Fibroblast of skin of right biceps (primary cell): Measurements from ENCODE around the gene KRT83.

Experiments used
- DNase-seq: peaks from one replicate; pipeline ENCODE4 v3.0.0-alpha.2; 2013

The KRT83 gene

DNA sequence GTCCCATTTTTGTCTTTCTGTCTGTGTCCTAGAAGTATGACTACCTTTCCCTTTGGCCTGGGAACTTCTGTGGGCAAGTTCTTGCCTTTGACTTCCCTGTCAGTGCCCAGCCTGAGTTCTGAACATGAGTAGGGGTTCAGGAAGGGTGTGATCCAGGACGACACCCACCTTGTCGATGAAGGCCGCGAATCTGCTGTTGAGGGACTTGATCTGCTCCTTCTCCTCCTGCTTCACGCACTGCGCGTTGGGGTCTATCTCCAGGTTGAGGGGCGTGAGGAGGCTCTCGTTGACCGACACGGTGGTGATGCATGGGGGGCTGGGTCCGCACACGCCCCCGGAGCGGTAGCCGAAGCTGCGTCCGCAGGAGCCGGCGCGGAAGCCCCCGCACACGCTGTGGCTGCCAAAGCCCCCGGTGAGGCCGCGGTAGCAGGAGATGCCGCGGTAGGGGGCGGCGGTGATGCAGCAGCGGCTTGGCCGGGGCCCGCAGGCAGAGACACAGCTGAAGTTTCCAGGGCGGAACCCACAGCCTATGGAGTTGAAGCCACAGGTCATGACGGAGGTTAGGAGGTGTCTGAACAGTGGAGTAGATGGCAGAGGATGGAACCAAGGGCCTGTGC lies at the start of gene KRT83:
KRT83 (minus strand) TSS at position 615 of the 617 bp plus-strand sequence; CDS start at position 552, 63 bp downstream.
- DNase-seq: no peak

DNA sequence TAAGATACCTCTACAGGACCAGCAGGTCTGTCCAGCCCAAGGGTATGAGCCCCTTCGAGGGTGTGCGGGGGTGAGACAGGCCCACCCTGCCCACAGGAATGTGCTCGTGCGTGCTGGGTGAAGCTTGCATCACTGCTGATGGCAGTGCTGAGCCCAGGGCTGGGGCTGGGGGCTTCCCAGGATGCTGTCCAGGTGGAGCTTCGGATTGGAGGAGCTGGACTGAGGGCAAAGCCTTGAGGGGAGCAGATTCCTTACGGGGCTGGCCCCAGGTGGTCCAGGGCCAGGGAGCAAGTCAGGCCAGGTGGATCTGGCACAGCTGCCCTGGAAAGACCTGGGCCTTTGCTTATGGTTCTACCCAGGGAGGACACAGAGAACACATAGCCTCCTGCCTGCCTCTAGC lies 48.6 kb upstream of the KRT83 start:
- no peak for DNase-seq

DNA sequence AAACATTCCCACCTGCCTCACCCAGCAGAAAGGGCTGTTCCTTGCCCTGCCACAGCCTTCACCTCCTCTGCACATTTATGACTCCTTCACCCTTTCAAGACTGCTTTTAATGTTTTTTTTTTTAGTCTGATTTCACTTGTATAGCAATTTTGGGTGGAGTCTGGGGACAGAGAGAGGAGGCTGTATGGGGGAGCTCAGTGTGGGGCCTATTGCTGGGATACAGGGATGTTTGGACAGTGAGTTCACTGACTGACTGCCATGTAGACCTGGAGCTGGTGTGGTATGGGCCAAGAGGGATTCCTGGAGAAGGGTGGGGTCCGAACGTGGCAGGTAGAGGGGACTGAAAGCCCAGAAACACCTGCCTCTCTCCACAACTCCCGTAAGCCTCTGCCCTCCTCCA lies 48.0 kb upstream of the KRT83 start:
- DNase-seq: no peak

DNA sequence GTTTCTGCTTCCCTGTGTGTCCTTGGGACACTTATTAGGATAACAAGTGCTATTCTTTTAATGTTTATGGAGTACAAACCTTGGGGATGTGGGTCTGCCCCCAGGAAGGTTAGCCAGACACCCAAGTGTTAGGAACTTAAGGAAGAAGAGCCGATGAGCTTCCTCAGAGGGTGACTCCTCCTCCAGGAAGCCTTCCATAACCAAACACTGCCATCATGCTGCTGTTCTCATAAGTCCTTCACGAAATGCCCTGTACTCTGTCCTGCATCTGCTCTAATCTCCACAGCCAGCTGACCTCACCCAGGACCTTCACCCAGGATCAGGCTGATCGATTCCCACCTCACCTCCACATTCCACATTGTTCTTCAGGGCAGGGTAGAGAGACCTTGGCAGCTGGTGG lies 47.3 kb upstream of the KRT83 start:
- no peak for DNase-seq

DNA sequence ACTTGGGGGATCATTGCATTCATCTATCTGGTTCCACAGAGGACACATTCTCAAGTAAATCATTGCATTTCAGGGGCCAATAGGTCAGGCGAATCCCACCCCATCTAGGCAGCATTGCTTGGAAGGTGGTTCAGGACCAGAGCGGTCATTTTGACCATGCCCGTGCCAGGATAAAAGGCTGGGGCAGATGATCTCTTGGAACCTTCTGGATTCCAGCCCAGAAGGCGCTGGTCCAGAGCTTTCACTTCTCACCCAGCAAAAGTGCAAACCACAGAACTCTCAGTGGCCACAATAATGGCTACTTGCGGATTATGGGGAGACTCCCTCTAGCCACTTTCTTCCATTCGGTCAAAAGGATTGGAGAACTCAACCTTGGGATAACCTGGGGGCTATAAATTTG lies 46.7 kb upstream of the KRT83 start:
- no peak for DNase-seq

DNA sequence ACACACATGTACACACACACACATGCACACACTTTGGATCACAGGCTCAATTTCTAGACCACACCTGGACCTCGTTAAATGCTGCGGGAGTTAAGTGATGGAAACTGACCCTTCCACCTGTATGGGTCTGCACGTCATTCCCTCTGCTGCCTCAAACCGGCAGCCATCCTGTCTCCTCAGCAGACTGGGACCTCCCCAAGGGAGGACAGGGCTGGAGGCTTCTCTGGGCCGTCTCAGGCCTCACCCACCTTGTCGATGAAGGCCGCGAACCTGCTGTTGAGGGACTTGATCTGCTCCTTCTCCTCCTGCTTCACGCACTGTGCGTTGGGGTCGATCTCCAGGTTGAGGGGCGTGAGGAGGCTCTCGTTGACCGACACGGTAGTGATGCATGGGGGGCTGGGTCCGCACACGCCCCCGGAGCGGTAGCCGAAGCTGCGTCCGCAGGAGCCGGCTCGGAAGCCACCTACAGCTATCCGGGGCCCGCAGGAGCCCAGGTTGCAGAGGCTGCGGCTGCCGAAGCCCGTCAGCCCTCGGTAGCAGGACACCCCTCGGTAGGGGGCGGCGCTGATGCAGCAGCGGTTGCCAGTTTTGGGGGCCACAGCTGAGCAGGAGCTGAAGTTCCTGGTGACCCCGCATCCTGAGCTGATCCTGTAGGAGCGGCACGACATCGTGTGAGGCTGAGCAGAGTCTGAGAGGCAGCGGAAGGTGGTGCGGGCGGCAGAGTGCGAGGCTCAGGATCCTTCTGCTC lies 45.7 kb upstream of the KRT83 start, which contains the start of gene KRT85:
KRT85 (minus strand) TSS at position 744 of the 748 bp plus-strand sequence; CDS start at position 668, 76 bp downstream.
- DNase-seq: no peak

DNA sequence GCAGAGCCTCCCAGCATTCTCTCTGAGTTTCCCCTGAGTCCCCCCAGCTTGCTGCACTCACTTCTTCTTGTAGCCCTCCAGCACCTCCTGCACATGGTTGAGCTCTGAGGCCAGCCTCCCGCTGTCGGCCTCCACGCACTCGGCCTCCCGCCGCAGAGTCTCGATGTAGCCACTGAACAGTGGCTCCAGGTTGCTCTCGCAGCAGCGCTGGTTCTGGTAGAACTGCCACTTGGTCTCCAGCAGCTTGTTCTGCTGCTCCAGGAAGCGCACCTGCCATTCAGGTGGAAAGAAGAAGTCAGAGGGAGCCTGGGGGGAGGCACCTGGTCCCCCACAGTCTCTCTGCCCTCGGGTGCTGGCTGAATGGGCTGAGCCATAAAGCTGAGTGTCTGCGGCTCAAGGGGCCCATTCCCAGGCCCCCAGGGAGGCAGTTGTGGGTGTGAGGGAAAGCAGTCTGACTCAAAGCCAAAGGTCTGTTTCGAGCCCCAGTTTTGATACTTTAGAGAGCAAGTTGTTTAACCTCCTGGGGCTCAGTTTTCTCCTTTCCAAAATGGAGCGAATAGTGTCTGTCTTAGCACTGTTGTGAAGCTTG lies 43.8 kb upstream of the KRT83 start:
- no peak for DNase-seq

DNA sequence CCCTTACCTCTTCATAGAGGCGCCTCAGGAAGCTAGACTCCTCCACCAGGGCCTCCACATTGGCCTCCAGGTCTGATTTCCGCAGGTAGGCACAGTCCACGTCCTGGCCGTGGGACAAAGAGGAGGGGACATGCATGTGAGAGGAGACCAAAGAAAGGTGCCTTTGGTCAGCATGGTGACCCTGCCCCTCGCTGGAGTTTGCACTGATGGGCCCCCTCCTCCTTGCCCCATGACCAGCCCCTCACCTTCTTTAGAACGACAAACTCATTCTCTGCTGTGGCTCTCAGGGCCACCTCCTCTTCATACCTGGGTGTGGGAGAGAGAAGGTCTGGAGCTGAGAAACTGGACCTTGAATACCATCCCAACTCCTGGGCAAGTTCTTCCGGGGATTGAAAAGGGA lies 42.9 kb upstream of the KRT83 start:
- no peak for DNase-seq

DNA sequence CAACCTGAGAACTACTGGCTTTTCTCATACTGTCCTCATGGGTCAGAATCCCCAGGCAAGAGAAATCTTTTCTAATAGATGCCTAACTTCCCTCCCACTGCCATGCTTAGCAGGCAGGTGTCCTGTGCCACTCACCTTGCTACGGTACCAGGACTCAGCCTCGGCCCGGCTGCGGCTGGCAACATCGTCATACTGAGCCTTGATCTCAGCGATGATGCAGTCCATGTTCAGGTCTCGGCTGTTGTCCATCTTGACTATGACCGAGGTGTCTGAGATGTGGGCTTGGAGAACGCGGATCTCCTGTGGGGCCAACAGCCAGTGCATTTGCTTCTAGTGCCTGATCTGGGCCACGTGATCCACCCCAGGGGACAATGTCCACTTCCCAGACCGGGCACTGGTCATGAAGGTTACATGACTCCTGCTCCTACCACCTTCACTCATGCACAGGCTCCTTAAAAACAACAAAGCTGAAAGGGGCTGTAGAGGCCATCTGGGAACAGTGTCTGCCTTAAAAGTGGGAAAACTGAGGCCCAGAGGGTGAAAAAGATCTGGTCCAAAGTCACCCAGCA lies 42.0 kb upstream of the KRT83 start:
- DNase-seq: no peak

DNA sequence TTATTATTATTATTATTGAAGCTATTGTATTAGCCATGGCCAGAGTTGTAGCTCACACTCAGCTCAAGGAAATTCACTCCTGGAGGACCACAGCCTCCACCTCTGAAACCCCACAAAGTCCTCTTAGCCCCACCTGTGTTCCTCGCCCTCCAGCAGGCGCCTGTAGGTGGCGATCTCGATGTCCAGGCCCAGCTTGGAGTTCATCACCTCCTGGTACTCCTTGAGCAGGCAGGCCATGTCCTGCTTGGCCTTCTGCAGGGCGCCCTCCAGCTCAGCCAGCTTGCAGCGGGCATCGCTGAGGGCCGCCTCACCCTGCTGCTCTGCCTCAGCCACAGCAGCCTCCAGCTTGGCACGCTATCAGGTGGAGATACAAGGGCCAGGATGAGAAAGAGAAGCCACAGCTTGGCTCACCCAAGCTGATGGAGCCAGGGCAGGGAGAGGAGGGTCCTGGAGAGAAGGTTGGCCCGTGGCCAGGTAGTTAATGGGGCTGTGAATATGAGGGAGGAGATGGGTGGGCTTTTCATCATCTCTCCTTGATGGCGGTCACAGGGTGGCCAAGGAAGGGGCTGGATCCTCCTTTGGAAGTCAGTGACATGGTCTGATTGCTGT lies 41.0 kb upstream of the KRT83 start:
- no peak for DNase-seq

DNA sequence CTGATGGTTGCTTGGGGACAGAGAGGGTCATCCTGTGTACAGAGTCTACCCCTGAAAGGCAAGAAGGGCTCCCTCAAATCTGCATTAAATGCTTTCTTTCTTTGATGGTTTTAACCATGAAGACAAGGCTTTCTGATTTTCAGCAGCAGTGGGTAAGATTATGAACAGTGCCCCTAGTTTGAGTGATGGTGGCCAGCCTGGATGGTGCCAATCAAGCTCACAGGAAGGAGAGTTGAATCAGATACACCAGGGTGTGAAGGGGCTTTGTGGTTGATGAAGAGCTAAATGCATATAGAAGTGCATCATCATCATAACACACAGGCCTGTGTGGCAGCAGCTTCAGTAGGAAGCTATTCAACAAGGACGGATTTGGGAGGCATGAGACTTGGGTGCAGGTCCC lies 40.4 kb upstream of the KRT83 start:
- no peak for DNase-seq

DNA sequence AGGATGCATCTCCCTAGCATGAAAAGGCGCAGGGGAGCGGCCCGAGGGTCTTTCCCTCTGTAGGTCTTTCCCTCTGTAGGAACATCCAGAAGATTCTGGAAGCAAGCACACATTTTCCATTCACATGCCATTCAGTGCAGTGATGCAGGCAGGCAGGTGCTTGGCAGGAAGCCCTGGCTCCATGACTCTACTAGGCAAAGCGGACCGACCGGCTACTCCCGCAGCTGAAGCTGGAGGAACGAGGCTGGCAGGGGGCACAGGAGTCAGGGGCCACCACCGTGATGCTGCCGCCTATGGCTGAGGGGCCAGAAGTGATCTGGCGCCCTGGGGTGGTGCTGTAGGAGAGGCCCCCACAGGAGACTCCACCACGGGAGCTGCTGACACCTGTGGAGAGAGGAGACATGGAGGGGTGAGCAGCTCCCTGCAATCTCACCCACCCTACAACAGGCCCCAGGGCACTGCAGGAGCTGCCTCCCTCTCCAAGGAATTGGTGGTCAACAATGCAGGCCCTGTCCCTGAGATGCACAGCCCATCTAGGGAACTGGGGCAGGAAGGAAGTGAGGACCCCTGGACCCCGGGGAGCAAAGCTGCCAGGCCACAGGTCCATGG lies 39.6 kb upstream of the KRT83 start:
- no peak for DNase-seq

DNA sequence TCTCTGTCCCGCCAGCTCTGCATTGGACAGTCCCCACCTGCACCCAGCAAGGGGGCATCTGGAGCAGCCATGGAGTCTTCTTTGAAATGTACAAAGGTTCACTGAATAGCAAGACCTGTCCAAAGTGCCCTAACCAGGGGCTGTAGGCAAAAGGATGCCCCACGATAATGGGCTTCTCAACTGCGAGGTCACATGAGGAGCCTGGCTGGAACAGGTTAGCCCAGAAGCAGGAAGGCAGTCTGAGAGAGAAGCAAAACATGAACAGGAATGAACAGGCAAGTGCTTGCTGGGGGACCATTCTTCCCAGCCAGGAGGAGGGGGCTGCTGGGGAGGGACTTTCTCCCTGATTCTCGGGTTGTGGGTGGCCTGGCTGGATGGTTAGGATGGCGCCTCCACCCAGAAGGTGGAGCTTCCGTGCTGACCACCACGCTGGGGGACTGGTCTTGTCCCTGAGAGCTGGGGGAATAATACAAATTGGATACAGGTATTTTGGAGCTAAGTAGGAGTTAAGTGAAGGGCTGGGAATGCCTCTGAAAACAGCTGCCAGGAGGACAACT lies 39.0 kb upstream of the KRT83 start:
- no peak for DNase-seq

DNA sequence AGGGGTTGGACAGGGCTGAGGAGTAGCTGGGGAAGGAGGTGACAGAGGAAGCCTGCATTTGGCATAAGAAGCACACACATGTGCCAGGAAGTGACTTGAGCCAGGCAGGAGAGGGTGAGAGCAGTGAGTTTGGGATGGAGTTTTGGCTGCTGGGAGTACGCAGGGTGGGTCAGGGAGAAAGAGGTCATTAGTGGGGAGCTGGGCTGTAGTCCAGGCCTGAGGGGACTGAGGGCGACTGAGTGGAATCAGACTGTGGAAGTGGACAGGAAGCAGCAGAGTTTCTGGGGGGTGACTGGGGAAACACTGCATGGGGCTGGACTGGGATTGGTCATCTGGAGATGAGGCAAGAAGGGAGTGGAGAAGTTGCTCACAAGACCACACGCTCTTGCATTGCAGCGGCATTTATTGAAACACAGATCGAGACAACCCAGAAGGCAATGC lies 38.4 kb upstream of the KRT83 start:
- no peak for DNase-seq

DNA sequence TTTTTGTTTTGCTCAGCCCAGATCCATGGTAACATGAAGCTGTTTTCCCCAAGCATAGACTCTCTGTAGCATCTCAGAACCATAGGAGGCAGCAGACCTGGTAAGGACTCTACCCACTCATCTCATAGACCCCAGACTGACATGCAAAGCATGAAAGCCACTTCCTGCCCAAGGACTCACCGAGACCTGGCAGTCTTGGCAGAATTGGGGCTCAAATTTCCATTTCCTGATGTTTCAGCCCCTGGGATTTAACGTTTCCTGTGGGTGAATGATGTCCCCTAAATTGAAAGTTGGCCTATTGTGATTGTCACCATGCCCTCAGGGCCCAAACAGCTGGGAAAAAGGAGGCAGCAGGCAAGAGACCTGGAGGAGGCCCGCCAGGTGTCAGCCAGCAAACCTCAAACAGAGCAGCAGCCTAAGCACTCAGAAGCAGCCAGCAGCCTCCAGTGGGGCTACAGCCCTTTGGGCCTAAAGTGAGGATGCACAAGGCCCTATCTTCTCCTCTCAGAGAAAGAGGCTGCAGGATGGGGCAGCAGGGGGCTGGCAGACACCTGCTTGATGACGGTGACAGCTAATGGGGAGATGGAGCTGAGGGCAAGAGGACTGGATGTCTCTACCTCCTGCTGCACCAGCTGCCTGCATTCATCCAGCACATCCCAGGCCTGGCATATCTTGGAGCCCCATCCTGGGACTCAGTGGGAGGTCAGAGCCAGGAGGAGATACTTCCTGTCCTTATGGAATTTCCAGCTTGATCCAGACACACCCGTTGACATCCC lies 37.6 kb upstream of the KRT83 start:
- DNase-seq: peak; percentile 20

DNA sequence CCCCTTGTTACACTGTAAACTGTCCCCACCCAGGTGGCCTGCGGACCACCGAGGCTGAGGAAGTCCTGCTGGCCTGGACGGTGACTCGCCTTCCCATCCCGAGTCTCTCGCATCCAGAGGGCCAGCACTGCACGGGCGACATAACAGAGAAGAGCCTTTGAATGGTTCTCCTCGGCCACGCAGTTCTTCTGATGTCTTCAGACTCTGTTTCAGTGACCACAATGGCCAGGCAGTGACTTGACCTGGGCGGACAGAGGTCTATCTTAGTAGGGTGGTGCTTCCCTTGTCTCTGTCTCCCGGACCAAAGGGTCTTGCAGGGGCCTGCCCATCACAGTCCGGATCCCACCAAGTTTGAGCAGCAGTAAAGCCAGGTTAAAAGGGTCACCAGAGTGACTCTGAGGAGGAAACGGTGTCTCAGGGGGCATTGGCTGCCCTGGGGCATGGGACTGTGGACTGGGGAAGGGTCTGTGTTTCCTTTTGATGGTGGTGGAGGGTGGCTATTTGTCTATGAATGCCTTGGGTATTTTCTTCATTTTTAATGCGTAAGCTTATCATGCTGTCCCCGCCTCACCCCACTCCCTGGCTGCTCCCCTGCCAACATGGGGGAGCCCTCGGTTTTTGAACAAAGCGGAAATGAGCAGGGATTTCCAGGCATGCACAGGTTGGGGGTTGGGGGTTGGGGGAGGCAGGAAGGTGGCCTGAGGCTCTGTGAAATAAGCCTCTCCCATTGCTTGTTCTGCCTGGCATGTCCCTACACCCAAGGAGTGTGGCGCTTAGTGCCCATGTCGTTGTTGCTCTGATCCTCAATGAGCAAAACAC lies 35.8 kb upstream of the KRT83 start:
- no peak for DNase-seq

DNA sequence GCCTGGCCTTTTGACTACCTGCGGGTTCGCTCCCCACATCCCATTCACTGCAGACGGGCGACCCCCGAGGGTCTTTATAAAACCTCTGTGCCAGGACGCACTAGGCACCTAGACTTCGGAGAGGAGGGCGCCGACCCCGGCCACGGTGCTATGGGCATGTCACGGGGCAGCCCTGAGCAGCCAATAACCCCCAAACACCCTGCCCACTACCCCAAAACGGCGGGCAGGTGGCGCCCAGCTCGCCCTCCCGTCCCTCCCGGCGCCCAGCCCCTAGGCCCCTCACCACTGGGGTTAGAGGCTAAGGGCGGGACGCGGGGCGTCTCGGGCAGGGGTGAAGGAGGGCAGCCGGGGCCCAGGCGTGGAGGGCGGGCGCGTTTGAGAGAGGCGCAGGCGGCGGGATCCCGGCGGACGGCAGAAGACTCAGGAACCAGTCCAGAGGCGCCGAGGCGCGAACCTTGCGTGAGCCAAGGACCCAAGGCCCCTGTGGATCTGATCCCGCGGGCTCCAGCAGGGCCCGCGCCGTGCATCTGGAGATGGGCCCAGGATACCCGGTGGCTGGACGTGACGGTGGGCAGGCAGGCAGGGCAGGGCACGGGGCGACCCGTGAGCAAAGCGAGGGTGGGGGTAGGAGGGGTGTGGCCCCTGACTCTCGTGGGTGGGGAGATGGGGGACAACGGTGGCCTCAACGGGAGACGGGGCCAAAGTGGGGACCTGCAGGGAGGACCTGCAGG lies 35.0 kb upstream of the KRT83 start:
- DNase-seq: no peak

DNA sequence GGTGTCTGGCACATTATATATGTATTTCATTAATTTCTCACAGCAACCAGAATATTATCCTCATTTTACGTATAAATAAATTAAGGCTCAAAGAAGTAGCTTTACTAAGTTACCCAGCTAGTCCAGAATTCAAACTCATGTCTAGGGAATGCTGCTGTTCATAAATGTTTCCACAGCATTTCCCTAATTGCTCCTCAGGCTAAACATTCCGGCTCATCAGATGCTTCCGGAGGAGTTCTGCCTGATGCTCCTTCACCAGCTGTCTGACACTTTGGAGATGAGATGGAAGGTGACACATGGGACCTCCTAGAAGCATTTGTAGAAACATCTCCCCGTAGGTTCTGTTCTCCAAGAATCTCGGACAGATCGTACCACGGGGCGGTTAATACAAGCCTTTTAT lies 34.0 kb upstream of the KRT83 start:
- no peak for DNase-seq

DNA sequence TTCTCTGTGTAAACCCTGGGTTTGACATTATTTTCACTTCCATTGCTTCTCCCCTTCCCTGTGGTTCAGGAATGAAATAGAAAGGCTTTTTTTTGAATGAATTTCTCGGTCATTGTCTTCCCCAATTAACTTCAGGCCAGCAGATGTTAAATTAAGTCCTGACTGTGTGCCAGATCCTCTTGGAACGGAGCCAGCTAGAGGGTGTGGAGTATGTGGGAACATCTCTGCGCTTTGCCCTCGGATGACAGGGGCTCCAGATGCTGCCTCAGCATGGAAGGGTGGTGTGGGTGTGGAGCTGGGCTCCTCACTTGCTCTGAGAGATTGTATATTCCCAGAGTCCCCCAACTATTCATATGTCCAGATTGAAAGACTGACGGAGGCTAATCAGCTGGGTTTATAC lies 33.0 kb upstream of the KRT83 start:
- no peak for DNase-seq

DNA sequence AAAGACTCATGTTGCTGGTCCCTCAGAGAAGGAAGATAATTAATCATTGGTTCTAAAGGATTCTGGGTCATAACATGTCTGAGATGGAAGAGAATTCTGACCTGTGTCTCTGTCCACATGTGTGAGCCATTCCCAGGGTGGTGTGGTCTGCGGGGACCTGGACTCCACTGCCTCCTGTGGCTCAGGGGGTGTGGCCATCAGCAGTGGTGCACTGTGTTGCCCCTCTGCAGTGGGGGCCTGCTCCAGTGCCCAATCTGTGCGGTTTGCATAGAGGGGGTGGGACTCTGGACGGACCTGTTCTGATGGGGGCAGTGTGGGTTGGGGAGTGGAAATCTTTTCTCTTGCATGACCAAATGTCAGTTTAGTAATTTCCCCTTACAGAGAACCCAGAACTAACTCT lies 32.6 kb upstream of the KRT83 start:
- no peak for DNase-seq
